ENCODE results near the gene SORCS3.

- TF ChIP-seq CTCF (conservative IDR thresholded peaks at IDR 0.05) (no peak), ZFX (IDR thresholded peaks at IDR 0.05) (no peak)
Observed at GRCh38 chr10:104778371-104778770, 137.3 kb downstream of the SORCS3 start.

Measured in C4-2B (cell line).